Fibroblast of lung (primary cell): ENCODE measurements around the gene SF1.

Experiments used
- EZH2 ChIP-seq: IDR thresholded peaks from 2 replicates; pipeline ENCODE4 v1.5.1; 2012; ENCODE audit warnings: low read length, control low read depth, mild to moderate bottlenecking; ENCODE audit errors: missing control alignments
- TF ChIP-seq, protein P1 (sequence below), 2 donors: IDR thresholded peaks in 1 of 2; conservative IDR thresholded peaks in 1 of 2; 1 replicate in 1 of 2; 2 replicates in 1 of 2; pipeline ENCODE4 v1.5.1; 2011 to 2012; ENCODE audit warnings: low read length in 2 of 2, control low read depth in 1 of 2, inconsistent platforms in 1 of 2, low read depth in 1 of 2, mild to moderate bottlenecking in 1 of 2

DNA sequence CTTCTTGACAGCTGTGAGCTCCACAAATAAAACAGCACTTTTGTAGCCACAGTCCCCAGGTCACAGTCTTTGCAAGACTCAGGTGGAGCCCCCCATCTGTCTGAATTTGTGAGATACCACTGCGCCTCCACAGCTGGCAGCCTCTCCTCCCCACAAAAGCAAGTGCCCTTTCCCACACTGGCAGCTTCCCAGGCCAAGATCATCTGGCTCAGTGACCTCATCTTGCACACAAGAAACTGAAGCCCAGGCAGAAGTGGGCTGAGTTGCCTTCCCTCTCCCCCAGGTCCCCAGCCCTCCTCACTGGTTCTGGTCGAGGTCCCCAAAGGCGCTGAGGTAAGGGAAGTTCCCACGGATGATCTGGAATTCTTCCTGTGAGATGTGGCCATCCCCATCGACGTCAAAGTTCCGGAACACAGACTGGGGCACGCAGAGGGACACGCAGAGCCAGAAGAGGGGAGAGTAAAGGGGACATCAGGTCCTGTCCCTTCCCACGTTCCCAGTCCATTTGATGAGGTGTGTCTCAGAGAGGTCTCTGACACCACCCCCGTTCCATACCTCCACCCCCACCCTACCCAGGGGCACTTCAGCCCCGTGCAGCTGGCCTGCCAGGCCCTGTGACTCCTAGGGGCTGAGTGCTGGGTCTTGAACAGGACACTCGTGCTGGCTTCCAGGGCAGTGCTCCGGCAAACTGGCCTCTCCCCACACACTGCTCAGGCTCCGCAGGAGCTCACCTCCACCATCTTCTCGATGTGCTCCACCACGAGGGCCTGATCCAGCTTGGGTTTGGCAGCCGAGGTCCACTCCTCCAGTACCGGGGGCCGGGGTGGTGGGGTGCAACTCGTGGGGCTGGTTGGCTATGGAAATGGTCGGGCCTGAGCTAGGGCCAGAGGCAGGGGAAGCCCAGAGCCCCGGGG, 43.3 kb downstream of the SF1 start:
- TF ChIP-seq, protein P1, sequence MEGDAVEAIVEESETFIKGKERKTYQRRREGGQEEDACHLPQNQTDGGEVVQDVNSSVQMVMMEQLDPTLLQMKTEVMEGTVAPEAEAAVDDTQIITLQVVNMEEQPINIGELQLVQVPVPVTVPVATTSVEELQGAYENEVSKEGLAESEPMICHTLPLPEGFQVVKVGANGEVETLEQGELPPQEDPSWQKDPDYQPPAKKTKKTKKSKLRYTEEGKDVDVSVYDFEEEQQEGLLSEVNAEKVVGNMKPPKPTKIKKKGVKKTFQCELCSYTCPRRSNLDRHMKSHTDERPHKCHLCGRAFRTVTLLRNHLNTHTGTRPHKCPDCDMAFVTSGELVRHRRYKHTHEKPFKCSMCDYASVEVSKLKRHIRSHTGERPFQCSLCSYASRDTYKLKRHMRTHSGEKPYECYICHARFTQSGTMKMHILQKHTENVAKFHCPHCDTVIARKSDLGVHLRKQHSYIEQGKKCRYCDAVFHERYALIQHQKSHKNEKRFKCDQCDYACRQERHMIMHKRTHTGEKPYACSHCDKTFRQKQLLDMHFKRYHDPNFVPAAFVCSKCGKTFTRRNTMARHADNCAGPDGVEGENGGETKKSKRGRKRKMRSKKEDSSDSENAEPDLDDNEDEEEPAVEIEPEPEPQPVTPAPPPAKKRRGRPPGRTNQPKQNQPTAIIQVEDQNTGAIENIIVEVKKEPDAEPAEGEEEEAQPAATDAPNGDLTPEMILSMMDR (conservative IDR thresholded peaks at IDR 0.05 in 1 of 2, IDR thresholded peaks at IDR 0.05 in 1 of 2; ENCODE audit: low read depth in 1 of 2, low read length in 2 of 2) = no peak
- TF ChIP-seq EZH2 = no peak
